Activated CD8-positive, alpha-beta memory T cell treated with anti-CD3 and anti-CD28 coated beads for 4 hours (primary cell): ENCODE data around the gene CHEK1.
"Not testable (repeated sequence)": the region's sequence is repeated elsewhere in the genome, so short reads cannot be mapped to it uniquely, and the experiment has no call there.

Experiments used
- DNase-seq, 2 donors: peaks; one replicate each; pipeline ENCODE4 v3.0.0-alpha.2; 2020; ENCODE audit warnings: low read depth in 2 of 2

Gene CHEK1

DNA sequence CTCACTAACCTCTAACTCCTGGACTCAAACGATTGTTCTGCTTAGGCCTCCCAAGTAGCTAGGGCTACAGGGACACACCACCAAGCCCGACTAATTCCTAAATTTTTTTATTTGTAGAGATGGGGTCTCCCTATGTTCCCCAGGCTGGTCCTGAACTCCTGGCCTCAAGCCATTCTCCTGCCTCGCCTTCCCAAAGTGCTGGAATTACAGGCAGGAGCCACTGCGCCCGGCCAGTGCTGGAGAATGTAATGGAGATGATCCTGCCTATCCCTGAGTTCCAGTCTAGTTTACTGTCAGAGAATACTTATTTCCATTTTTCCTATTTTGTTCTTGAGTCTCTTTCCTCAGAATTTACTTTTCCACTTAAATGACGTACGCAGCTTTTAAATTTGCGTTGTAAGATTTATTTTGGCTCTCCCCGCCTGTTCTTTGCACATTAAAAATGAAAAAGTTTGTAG is at the start of gene CHEK1:
Gene CHEK1 (plus strand): TSS at position 408 of the 458 bp plus-strand sequence. CDS start 1,606 bp downstream, outside the sequence.
- DNase-seq, result no peak

DNA sequence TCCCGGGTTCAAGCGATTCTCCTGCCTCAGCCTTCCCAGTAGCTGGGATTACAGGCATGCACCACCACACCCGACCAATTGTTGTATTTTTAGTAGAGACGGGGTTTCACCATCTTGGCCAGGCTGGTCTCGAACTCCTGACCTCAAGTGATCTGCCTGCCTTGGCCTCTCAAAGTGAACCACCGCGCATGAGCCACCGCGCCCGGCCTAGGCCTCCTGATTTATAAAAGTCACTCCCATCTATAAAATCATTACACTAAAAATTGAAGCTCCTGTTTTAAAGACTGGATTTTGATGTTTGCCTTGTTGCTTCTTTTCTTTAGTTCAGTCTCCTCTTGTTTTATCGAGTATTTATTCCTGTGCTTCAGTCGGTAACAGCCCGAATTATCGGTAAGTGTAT is 47.8 kb upstream of the CHEK1 start:
- DNase-seq, result not testable (repeated sequence)

DNA sequence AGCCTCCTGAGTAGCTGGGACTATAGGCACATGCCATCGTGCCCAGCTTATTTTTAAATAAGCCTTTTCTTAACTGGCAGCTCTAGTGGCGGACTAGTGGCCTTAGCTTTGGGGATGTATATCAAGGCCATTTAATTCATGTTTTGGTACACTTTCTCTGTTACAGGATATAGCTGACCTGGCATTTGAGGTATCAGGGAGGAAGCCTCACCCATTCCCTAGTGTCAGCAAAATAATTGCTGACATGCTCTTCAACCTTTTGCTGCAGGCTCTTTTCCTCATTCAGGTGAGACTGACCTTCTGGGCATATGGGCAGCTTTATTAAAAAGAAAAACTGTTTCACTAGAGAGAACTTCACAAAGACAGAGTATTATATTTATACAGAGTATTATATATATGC is 46.2 kb upstream of the CHEK1 start:
- no peak for DNase-seq

DNA sequence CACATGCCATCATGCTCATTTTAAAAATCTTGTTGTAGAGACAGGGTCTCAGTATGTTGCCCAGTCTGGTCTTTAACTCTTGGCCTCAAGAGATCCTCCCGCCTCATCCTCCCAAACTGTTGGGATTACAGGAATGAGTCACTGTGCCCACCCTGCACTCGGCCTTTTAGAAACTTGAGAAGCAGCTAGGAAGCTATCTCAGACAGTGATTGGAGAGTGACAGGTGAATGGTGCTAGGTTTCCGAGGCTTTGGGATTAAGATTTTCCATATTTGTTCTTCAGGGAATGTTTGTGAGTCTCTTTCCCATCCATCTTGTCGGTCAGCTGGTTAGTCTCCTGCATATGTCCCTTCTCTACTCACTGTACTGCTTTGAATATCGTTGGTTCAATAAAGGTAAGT is 45.2 kb upstream of the CHEK1 start:
- DNase-seq, result no peak

DNA sequence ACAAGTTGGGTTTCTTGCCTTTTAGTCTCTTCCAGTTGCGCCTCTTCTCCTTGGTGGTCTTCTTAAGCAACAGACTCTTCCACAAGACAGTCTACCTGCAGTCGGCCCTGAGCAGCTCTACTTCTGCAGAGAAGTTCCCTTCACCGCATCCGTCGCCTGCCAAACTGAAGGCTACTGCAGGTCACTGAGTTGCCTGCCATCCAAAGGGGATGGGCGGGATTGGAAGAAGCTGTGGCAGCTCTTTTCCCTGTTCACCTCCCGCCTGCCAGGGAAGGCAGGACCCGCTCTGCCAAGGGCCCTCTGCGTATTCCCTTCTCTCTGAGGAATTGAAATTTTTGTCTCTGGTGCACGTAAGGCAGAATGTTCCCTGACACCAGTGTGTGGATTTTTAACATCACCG is 41.5 kb upstream of the CHEK1 start:
- no peak for DNase-seq

DNA sequence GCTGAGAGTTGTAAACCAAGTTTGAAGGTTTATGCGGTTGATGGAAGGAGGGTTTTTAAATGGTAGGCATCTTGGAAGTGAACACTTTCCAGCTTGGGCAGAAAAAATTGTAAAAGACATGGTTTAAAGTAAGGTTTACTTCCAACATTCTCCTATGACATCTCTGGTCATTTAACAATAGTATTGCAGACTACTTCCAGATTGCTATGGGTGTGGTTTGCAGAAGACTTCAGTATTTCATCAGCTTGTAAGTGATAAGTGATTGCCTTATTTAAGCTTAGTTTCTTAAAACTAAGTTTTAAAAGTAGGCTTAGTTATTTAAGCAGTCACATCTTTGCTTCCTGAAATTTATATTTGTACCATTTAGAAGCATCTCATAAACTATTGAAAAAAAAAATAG is 39.5 kb upstream of the CHEK1 start:
- DNase-seq, result no peak

DNA sequence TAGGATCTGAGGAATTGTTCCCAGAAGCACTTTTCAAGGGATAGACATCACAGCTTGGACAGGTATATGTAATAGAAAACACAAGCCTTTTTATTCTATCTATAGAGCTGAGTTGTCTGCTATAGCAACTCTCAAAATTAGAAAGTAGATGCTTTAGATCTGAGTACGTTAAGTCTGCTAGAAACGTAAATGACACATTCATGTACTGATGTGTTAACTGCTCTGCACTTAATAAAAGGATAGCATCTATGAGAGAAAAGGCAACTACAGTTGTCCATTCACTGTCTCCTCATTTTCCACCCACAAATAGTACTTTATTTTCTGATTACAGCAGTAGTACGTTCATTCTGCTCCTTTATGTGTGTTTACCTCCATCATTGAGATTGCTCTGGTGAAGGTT is 38.3 kb upstream of the CHEK1 start:
- no peak for DNase-seq

DNA sequence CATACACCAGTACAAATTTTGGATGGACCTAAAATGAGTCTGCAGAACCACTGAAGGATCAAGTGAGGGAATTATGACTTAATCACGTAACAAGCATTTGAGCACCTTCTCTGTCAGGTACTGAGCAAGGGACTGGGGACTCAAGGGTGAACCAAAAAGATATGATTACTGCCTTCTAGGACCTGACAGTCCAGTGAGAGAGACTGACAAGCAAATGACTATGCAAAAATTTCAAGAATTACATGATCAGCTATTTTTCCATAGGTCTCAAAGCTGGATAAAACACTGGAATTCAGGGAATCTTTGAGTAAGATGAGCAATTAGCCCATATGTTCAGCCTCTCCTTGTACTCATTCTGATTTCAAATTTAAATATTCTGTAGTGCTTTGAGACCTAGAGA is 37.5 kb upstream of the CHEK1 start:
- no peak for DNase-seq

DNA sequence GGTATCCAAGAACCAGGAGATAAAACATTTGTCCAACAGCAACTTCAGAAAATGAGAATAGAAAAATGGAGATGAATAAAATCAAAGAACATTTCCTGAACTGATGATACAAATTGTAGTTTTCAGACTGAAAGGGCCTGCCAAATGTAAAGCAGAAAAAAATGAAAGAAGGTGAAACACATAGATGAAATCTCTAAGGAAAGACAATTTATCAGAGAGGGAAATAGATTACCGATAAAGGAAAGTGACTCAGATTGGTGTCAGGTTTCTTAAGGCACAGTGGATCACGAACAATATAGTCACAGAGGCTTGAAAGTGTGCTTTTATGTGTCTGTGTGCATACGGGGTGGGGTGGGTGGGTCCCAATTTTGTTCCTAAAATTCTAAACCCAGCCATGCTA is 36.5 kb upstream of the CHEK1 start:
- no peak for DNase-seq

DNA sequence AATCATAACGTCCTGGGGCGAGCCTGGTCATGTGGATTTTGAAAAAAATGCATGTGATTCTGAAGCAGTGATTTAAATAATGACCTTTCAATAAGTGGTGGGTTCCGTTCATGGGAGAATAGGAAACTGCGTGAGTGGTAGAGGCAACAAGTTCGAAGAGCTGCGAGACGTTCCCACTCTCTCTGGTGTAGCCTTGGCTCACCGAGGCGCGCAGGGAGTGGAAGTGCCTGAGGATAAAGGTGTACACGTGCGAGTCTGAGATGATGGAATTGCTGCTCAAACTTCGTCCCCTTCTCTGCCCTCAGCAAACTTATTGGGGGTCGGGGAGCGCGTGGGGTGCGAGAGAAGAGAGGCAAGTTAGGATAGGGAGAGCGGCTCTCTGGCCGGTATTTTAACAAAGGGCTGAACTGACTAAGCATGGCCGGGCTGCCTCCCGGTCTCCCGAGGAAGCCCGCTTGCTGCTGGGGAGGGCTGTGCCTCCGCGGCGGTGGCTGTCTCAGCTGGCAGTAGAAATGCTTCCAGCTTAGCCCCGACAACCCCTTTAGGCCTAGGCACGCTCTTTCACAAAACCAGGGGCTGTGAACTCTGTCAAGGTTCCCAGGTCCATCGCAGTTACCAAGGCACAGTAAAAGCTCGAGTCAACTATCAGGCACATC is 33.2 kb upstream of the CHEK1 start:
- peak; percentile 7 to 21 for DNase-seq

DNA sequence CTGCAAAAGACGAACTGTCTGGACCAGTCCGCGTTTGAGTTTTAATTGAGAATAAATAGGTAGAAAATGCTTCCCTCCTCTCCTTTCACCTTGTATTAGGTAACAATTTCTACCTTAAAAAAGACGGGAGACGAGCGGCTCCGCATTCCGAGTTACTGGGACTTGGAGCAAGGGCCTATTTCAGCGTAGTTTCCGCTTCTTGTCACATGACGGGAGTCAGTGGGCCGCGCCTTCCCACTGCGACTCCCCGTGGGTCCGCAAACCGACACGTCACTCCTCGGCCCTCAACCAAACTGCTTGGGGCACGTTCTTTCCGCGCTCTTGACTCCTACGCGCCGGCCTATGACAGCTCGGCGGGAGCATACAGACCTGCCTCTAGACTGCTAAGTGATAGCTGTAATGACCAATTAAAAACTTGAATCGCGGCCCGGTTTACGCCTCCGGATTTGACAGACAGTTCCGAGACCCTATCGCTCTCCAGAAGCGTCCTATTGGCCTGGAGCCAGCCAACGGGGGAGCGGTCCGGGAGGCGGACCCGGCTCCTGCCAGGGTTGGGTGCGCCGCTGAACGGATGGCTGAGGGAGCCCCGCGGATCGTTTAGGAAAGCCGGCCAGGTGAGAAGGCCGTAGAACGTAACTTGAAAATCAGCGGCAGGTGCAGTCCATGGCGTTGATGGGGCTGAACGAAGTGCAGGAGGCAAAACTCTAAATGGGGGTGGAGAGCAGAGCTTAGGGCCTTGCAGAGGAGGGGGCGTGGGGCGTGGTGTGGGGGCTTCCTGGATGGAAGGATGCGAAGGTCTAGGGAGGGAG is 32.5 kb upstream of the CHEK1 start, which contains the start of gene STT3A:
Gene STT3A (plus strand): TSS at position 548 of the 809 bp plus-strand sequence. CDS start 3,064 bp downstream, outside the sequence.
- DNase-seq, result peak; percentile 92 to 98

DNA sequence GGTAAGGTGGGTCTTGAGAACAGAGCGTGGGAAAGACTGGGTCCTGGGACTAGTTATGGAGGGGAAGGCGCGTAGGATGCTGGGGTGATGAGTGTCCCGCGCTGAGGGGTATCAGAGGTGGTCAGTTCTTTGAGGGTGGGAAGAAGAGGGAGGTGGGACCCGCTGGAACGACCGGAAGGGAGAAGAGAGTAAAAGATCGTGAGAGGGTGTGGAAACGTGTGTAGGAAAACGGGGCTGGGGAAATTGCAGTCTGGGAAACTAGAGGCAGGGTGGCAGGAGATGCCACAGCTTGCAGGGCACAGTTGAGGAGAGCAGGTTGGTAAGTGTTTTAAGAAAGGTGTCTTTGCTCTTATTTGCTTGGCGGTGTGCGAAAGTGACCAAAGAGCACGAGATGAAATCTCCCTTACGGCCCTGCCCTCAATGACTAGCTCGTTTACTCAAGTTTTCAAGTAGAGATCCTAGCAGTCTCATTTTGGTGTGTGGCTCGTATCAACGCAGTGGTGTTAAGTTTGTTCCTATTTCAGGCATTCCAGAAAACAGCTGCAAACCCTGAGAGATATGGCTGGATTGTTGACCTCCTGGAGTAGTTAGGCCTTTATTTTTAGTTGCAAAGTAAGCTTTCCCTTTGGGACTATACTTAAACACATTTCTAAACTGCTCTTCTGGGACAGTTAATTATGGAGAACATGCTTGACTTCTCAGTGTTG is 31.7 kb upstream of the CHEK1 start:
- DNase-seq, result no peak

DNA sequence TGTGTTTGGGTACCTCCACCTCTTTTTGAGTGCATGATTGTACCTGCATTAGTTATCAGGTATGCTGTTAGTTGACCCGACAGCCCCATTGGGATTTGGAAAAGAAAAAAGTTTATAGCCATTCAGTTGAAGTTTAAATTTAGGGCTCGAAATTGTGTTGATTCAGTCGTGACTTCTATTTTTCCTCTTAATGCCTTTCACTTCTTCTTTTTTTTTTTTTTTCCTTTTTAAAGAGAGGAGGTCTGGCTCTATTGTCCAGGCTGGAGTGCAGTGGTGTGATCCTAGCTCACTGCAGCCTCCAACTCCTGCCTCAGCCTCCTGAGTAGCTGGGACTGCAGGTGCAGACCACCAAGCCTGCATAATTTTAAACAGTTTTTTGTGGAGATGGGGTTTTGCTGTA is 30.0 kb upstream of the CHEK1 start:
- no peak for DNase-seq

DNA sequence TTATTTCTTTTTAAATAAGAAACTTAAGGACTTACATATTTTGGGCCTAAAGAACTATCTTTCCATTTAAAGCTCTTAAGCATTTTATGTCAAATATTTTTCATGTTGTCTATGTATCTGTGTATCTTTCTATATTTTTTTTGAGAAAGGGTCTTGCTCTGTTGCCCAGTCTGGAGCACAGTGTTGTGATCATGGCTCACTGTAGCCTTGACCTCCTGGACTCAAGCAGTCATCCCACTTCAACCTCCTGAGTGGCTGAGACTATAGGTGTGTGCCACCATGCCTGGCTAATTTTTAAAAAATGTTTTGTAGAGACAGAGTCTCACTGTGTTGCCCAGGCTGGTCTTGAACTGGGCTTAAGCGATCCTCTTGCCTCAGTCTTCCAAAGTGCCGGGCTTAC is 24.3 kb upstream of the CHEK1 start:
- DNase-seq, result no peak

DNA sequence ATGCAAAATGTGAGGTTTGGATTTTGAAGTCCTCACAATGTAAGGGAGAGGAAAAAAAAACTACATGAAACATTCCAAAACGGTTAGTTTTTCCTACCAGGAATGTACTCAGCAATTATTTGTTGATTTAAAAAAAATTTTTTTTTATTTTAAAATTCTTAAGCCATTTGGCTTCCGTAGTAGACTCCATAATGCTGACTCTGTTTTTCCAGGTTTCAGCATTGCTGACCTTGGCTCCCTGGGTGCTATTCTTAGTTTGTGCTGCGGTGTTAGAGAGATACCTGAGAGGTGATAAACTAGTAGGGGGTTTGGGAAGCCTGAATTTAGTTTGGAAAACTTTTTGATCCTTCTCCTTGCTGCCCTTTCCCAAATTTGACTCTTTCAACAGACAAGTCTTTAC is 21.8 kb upstream of the CHEK1 start:
- DNase-seq, result no peak

DNA sequence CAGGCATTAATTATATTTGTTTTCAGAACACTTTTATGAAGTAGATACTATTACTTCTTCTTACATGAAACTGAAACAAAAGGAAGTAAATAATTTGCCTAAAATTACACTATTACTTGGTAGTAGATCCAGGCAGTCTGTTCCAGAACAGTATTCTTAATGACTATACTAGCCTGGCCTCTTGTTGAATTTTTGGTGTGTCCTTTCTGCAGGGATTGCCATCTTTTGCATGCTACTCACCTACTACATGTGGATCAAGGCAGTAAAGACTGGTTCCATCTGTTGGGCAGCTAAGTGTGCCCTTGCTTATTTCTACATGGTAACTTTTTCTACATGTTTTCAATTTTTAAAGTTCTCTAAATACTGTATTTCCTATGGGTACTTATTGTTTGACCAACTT is 19.5 kb upstream of the CHEK1 start:
- no peak for DNase-seq

DNA sequence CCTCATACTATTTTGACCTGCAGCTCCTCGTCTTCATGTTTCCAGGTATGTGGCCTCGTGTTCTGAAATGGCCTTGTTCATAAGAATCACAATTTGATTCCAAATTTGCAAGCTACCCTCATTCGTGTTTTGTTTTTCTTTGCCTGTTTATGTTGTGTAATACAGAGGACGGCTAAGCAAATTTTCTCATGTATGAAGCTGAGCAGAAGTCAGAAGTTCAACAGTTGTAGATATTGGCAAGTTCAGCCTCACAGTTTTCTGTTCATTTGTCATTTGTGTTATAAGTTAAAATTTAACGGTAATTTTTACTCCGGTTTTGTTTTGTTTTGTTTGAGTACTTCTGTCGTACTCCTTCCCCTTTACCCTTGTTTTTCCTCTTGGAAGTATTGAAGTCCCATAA is 15.4 kb upstream of the CHEK1 start:
- no peak for DNase-seq

DNA sequence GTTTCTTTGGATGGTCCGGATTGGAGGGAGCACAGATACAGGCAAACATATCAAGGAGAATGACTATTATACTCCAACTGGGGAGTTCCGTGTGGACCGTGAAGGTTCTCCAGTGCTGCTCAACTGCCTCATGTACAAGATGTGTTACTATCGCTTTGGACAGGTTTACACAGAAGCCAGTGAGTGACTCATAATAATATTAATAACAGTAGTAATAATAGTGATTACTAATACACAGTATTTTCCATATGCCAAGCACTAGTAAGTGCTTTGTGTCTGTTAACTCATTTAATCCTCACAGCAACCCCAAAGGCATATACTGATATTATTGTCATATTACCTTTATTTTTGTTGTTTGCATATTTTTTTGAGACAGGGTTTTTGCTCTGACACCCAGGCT is 6.6 kb upstream of the CHEK1 start:
- DNase-seq, result no peak

DNA sequence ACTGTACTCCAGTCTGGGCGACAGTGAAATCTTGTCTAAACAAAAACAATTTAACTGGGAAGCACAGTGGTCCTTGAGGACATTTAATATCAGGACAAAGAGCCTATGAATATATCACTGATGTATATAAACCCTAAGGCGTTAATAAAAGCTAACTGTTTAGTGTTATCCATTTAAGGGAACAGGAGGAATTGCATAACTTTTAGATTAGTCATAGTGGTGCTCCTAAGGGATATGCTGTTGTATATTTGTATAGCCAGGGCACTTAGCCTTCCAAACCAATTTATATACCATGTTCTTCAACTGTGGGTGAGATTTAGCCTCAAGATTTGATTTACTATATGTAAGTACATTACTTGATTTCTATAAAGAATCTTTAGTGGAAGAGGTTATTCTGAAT is 3.0 kb upstream of the CHEK1 start:
- no peak for DNase-seq

DNA sequence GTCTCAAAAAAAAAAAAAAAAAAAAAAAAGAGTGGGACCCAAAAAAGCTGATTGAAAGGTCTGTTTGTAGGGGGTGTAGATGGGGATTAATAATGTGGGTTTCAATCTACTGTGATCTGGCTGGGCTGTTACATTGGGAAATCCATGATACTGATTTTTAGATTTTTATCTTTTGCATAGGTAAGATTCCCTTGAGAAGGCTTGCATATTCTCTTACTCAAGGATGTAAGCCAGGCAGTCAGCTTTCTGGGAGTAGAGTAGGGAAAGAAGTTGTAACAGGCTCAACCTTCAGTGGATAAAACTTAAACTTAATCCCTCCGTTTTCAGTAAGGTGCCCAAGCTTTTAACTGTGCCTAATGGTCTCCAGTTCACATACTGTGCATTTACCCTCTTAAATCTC is 1.9 kb upstream of the CHEK1 start:
- DNase-seq, result no peak

DNA sequence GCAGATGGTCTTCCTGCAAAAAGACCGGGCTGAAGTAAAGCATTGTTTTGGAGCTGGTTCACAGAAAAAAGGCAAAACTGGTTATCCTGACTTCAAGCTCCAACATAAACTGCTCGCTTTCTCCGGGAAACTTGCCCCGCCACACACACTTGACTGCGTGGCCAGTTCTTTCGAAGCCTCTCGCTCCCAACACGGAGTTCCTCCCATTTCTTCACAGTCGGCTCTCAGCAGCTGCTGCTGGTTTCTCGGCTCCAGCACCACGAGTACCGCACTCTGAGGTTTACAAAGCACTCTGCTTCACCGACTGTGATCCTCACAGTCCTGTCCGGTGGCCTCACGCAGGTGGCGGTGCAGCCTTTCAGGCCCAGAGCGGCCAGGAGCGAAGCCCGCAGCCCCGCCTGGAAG is 264 bp downstream of the CHEK1 start:
- no peak for DNase-seq

DNA sequence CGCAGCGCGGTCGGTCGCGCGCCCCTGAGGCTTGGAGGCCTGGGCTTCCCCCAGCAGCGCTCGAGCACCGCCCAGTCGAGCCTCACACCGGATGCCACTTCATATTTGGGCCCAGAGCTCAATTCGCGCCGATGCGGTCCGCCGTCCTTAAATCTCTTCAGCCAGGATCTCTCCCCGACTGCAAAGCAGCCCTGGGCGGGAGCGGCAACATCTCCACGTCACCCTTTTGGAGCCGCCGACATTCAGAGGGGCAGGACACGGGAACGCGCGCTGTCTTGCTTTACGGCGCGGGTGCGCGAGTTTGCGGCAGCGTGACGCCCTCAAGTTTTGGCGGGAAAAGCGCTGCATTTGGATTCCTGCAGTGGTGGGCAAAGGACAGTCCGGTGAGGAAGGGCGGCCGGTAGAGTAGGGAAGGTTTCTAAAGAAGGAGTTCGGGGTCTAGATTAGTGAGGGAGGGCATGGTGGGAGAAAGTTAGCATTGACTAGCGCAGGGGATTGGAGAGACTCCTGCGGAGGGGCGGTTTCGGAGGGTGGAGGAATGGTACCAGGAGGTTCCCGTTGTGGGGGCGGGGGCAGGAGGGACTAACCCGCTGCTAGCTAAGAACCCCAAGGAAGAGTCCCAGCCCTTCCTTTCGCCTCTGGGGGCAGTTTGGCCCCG is 796 bp downstream of the CHEK1 start:
- DNase-seq, result peak; percentile 70 to 76
